Epithelial cell of esophagus (primary cell): Measurements from ENCODE around the gene SMIM14.
"Not testable (repeated sequence)": the region's sequence is repeated elsewhere in the genome, so short reads cannot be mapped to it uniquely, and the experiment has no call there.

Experiments
- DNase-seq: peaks from one replicate; pipeline ENCODE4 v3.0.0; 2010; ENCODE audit warnings: low read depth
- H3K4me3 ChIP-seq: 2 replicates; pipeline ENCODE4 v1.5.1; 2011; ENCODE audit warnings: mild to moderate bottlenecking, low read length, control low read depth
- TF ChIP-seq, protein P1 (sequence below): IDR thresholded peaks from 2 replicates; pipeline ENCODE4 v1.5.1; 2011; ENCODE audit warnings: low read depth, mild to moderate bottlenecking, low read length, control low read depth, inconsistent platforms; ENCODE audit not compliant: insufficient read depth; ENCODE audit errors: missing control alignments

The SMIM14 gene

DNA sequence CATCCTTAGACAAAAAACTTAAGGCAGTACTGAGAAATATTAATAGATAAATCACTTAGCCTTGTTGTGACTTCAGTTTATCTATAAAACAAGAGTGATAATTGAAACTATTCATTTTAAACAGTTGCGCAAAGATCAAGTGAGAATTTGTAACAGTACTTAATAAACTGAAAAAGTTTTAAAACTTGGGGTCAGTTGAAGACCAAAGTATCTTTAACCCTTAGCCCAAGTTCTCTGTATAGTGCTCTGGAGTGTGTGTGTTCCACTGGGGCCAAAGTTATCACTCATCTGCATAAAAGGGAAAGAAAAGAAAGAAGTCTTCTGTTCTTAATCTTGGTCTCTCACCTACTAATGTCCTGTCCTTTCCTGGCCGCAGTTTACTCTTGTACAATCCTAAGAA is 11.3 kb downstream of the SMIM14 start:
- H3K4me3 ChIP-seq, result no peak overlapping the region
- DNase-seq, result no peak
- TF ChIP-seq, protein P1, sequence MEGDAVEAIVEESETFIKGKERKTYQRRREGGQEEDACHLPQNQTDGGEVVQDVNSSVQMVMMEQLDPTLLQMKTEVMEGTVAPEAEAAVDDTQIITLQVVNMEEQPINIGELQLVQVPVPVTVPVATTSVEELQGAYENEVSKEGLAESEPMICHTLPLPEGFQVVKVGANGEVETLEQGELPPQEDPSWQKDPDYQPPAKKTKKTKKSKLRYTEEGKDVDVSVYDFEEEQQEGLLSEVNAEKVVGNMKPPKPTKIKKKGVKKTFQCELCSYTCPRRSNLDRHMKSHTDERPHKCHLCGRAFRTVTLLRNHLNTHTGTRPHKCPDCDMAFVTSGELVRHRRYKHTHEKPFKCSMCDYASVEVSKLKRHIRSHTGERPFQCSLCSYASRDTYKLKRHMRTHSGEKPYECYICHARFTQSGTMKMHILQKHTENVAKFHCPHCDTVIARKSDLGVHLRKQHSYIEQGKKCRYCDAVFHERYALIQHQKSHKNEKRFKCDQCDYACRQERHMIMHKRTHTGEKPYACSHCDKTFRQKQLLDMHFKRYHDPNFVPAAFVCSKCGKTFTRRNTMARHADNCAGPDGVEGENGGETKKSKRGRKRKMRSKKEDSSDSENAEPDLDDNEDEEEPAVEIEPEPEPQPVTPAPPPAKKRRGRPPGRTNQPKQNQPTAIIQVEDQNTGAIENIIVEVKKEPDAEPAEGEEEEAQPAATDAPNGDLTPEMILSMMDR, result no peak

DNA sequence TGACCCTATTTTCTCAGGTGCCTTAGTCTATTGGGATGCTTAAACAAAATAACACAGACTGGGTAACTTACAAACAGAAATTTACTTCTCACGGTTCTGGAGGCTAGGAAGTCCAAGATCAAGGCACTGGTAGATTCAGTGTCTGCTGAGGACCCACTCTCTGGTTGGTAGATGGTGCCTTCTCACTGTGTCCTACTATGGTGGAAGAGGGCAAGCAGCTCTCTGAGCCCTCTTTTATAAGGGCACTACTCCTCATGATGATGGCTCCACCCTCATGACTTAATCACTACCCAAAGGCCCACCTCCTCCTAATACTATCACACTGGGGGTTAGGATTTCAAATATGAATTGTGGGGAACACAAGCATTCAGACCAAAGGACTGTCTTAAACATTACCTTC is 11.8 kb downstream of the SMIM14 start:
- no peak for DNase-seq
- H3K4me3 ChIP-seq, result no peak overlapping the region
- TF ChIP-seq, protein P1, result no peak

DNA sequence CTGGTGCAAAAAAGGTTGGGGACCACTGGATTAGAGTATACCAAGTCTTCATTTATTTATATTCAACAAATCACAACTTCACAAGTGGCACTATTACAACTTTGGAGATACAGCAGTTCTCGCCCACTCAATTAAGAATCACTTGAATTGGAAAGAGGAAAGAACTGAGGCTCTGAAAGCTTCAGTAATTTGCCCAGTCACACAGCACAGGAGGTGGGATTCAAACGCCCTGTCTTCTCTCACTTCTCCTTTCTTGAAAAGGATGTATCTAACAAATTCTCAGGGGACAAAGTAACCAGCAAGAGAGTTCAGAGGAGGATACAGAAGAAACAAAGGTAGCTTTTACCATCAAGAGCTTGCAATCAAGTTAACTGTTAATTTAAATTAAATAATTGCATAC is 12.4 kb downstream of the SMIM14 start:
- H3K4me3 ChIP-seq, result no peak overlapping the region

DNA sequence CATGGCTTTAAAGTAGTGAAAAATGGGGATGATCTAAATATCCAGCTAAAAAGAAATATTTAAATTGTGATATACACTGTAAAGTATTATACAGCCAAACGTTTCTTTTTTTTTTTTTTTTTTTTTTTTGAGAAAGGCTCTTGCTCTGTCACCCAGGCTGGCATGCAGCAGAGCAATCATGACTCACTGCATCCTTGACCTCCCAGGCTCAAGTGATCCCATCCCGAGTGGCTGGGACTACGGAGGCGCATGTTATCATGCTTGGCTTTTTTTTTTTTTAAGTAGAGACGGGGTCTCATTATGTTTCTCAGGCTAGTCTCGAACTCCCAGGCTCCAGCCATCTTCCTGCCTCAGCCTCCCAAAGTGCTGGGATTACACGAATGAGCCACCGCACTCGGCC is 17.1 kb downstream of the SMIM14 start:
- TF ChIP-seq, protein P1, result no peak
- peak; percentile 74 for DNase-seq
- no peak overlapping the region for H3K4me3 ChIP-seq

More for the DNA sequence above, 12.4 kb downstream of the SMIM14 start:
- DNase-seq, result no peak
- TF ChIP-seq, protein P1, result no peak

DNA sequence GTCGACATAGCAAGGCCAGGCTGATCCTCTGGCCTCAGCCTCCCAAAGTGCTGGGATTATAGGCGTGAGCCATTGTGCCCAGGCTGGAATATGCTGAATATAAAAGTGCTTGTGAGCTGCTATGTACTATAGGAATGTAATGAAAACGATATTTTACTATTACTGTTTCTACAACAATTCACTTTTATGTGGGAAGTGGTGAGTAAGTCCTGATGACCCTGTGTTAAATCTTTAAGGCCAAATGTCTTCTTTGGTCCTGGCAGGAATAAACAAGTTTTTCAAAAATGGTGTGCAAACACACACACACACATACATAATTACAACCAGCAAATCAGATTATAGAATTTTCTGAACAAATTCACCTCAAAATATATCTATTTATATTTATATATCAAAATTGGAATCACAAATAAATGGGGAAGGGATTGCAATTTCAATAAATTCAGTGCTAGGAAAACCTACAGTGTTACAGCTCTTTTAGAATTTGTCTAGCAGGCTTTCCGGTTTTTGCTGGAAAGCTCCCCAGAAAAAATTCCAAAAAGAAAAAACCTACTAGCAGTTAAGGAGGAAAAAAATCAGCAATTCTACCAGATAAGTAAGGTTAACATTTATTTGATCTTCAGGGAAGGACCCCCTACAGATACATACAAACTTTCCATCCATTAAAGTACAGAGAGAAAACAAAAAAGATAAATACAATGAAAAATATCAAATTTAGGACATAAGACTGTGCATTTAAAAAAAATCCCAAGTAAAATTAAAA is 17.9 kb downstream of the SMIM14 start:
- TF ChIP-seq, protein P1, result no peak
- H3K4me3 ChIP-seq, result no peak overlapping the region
- no peak for DNase-seq

DNA sequence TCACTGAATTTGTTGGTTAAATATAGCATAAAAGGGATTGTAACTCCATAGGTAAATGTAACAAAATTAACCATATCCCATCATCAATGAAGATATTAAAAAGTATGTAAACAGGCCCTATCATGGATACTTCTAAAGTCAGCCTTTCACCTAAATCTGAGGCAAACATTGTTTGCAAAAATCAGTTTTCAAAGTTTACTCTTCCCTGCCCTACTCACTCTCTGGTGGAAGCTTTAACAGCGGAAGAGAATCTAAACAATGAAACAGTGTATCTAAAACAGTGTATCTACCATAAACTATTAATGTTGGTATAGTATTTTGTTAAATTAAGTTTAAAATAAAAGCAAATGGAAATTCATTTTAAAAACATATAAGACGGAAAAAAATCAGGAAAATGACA is 21.1 kb downstream of the SMIM14 start:
- no peak for DNase-seq
- H3K4me3 ChIP-seq, result no peak overlapping the region
- TF ChIP-seq, protein P1, result no peak

DNA sequence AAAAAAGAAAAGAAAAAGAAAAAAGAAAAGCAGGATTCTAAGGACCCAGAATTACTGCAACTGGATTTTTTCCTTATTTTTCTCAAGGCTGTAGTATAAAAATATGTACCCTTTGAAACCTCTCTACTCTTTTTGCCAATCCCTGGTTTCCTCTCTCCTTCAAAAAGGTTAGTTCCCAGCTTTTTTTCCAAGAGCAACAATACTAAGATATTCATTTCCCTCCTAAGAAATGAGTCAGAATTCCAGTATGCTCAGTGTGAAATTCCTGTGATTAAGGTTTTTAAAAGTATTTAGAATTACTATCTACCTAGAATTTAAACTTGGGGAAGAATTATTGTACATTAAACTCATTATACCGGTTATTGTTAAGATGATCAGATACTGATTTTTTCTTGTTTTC is 22.0 kb downstream of the SMIM14 start:
- TF ChIP-seq, protein P1, result no peak

DNA sequence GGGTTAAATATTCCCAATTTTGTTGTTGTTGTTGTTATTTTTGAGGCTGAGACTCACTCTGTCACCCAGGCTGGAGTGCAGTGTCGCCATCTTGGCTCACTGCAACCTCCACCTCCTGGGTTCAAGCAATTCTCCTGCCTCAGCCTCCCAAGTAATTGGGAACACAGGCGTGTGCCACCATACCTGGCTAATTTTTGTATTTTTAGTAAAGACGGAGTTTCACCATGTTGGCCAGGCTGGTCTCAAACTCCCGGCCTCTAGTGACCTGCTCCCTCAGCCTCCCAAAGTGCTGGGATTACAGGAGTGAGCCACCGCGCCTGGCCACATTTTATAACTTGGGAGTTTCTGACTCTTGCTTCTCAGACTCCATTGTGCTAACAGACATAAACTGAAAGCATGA is 22.6 kb downstream of the SMIM14 start:
- DNase-seq, H3K4me3 ChIP-seq: not testable (repeated sequence)

More for the DNA sequence above, 22.0 kb downstream of the SMIM14 start:
- H3K4me3 ChIP-seq, result no peak overlapping the region
- no peak for DNase-seq
